Fibroblast of lung (primary cell): Measurements from ENCODE around the gene DDX54. TPM values are rescaled to one million over a fixed set of nuclear protein-coding genes. Genes with fewer than 3 reads are reported as not detected.
A peak's percentile ranks its signal among the peaks of the same experiment; 100 is the strongest.

ENCODE experiments used
- DNase-seq, 2 donors: peaks; one replicate each; pipeline versions ENCODE4 v3.0.0 to v3.0.0-alpha.2; 2010; ENCODE audit warnings: low read depth in 2 of 2
- H2AFZ ChIP-seq: 2 replicates; pipeline ENCODE4 v1.5.1; 2012; ENCODE audit warnings: low read length, control low read depth, inconsistent platforms
- H3K27ac ChIP-seq: 2 replicates; pipeline ENCODE4 v1.5.1; 2011; ENCODE audit warnings: low read length, control low read depth; ENCODE audit not compliant: insufficient read depth
- H3K27me3 ChIP-seq: 2 replicates; pipeline ENCODE4 v1.5.1; 2011; ENCODE audit warnings: mild to moderate bottlenecking, low read length; ENCODE audit not compliant: control insufficient read depth, insufficient read depth
- H3K36me3 ChIP-seq: 2 replicates; pipeline ENCODE4 v1.5.1; 2011; ENCODE audit warnings: low read length; ENCODE audit not compliant: control insufficient read depth, insufficient read depth
- H3K4me1 ChIP-seq: 2 replicates; pipeline ENCODE4 v1.5.1; 2011; ENCODE audit warnings: low read length; ENCODE audit not compliant: control insufficient read depth, insufficient read depth; ENCODE audit errors: extremely low read depth
- H3K4me2 ChIP-seq: 2 replicates; pipeline ENCODE4 v1.5.1; 2011; ENCODE audit warnings: low read length, control low read depth; ENCODE audit not compliant: insufficient read depth; ENCODE audit errors: extremely low read depth
- H3K4me3 ChIP-seq, 4 experiments: fragments of 200-600 bp in 1 of 4; sonication (generic) in 1 of 4; replicated peaks in 1 of 4; 2 replicates each; pipeline ENCODE4 v1.5.1; 2011 to 2016; ENCODE audit warnings: low read length in 4 of 4, low read depth in 3 of 4, mild to moderate bottlenecking in 3 of 4, control low read depth in 2 of 4, inconsistent platforms in 1 of 4, mixed read lengths in 1 of 4; ENCODE audit not compliant: insufficient read depth in 1 of 4; ENCODE audit errors: control extremely low read depth in 1 of 4
- H3K79me2 ChIP-seq: 2 replicates; pipeline ENCODE4 v1.5.1; 2012; ENCODE audit warnings: mild to moderate bottlenecking, low read length, inconsistent platforms; ENCODE audit not compliant: control insufficient read depth, insufficient read depth
- H3K9ac ChIP-seq: 2 replicates; pipeline ENCODE4 v1.5.1; 2011; ENCODE audit warnings: mild to moderate bottlenecking, low read length, control low read depth; ENCODE audit not compliant: insufficient read depth
- H3K9me3 ChIP-seq: 2 replicates; pipeline ENCODE4 v1.5.1; 2012; ENCODE audit warnings: low read depth, low read length; ENCODE audit not compliant: control insufficient read depth, insufficient read depth
- H4K20me1 ChIP-seq: 2 replicates; pipeline ENCODE4 v1.5.1; 2011; ENCODE audit warnings: low read length; ENCODE audit not compliant: control insufficient read depth, insufficient read depth; ENCODE audit errors: extremely low read depth
- CTCF ChIP-seq, 2 donors: IDR thresholded peaks in 1 of 2; conservative IDR thresholded peaks in 1 of 2; 1 replicate in 1 of 2; 2 replicates in 1 of 2; pipeline ENCODE4 v1.5.1; 2011 to 2012; ENCODE audit warnings: low read length in 2 of 2, control low read depth in 1 of 2, inconsistent platforms in 1 of 2, low read depth in 1 of 2, mild to moderate bottlenecking in 1 of 2
- EZH2 ChIP-seq: IDR thresholded peaks from 2 replicates; pipeline ENCODE4 v1.5.1; 2012; ENCODE audit warnings: low read length, control low read depth, mild to moderate bottlenecking; ENCODE audit errors: missing control alignments
- polyA plus RNA-seq, 2 donors: library from polyadenylated mRNA; depleted of rRNA in 1 of 2; stranded (reverse) in 1 of 2; unstranded in 1 of 2; fragments of >200 nt; gene quantifications; 2 replicates each; pipeline ENCODE4 v1.2.1, GENCODE V29; 2011 to 2012; ENCODE audit warnings: missing spikeins in 1 of 2
- total RNA-seq: library from RNA; depleted of rRNA; stranded (reverse); fragments of >200 nt; gene quantifications from 2 replicates; pipeline ENCODE4 v1.2.1, GENCODE V29; 2014

Gene DDX54
- total and polyA plus RNA-seq, 2 donors (not counting 1 experiment from before 2014, with no cell fraction given): 20.5 to 23.6 TPM

- H3K4me2 ChIP-seq: peak overlapping the region; percentile 90
- peak overlapping the region; percentile 98 for H3K27ac ChIP-seq
- H3K4me1 ChIP-seq: peaks cover 10% of the 10 kb centered on the region
- no peaks in the 10 kb centered on the region for H3K27me3 ChIP-seq
- H3K9me3 ChIP-seq: no peaks in the 10 kb centered on the region
- H3K79me2 ChIP-seq: peaks cover 30% of the 10 kb centered on the region
- DNase-seq: peak; percentile 33 to 37
- peak overlapping the region; percentile 100 for H3K9ac ChIP-seq
- peaks cover 2% of the 10 kb centered on the region for H3K36me3 ChIP-seq
- no peaks in the 10 kb centered on the region for H4K20me1 ChIP-seq
- H2AFZ ChIP-seq: peak overlapping the region; percentile 78
- TF ChIP-seq EZH2 (no peak), CTCF (conservative IDR thresholded peaks at IDR 0.05 in 1 of 2, IDR thresholded peaks at IDR 0.05 in 1 of 2; ENCODE audit: low read depth in 1 of 2, low read length in 2 of 2) (no peak)
- H3K4me3 ChIP-seq: peak overlapping the region; percentile 90 to 100 (median 94)
Measured at GRCh38 chr12:113186033-113186365, 721 bp upstream of the DDX54 start.

GRCh38 chr12:113184900-113185179, 438 bp downstream of the DDX54 start:
- TF ChIP-seq EZH2 (no peak), CTCF (conservative IDR thresholded peaks at IDR 0.05 in 1 of 2, IDR thresholded peaks at IDR 0.05 in 1 of 2; ENCODE audit: low read depth in 1 of 2, low read length in 2 of 2) (no peak)
- H3K36me3 ChIP-seq: peaks cover 2% of the 10 kb centered on the region
- H4K20me1 ChIP-seq: no peaks in the 10 kb centered on the region
- H3K79me2 ChIP-seq: peaks cover 34% of the 10 kb centered on the region
- H3K27ac ChIP-seq: peak overlapping the region; percentile 98
- DNase-seq: peak; percentile 88 to 89
- H3K9me3 ChIP-seq: no peaks in the 10 kb centered on the region
- H3K9ac ChIP-seq: peak overlapping the region; percentile 100
- peak overlapping the region; percentile 87 for H2AFZ ChIP-seq
- no peaks in the 10 kb centered on the region for H3K27me3 ChIP-seq
- H3K4me2 ChIP-seq: peak overlapping the region; percentile 90
- peaks cover 8% of the 10 kb centered on the region for H3K4me1 ChIP-seq
- peak overlapping the region; percentile 90 to 100 (median 94) for H3K4me3 ChIP-seq

- TF ChIP-seq CTCF (conservative IDR thresholded peaks at IDR 0.05 in 1 of 2, IDR thresholded peaks at IDR 0.05 in 1 of 2; ENCODE audit: low read depth in 1 of 2, low read length in 2 of 2) (no peak), EZH2 (no peak)
- no peak for DNase-seq
- H3K27ac ChIP-seq: peak overlapping the region; percentile 98
- H3K4me1 ChIP-seq: peaks cover 8% of the 10 kb centered on the region
- peaks cover 34% of the 10 kb centered on the region for H3K79me2 ChIP-seq
- peak overlapping the region; percentile 90 for H3K4me2 ChIP-seq
- peak overlapping the region; percentile 87 for H2AFZ ChIP-seq
- H3K9ac ChIP-seq: peak overlapping the region; percentile 100
- H3K27me3 ChIP-seq: no peaks in the 10 kb centered on the region
- H4K20me1 ChIP-seq: no peaks in the 10 kb centered on the region
- no peaks in the 10 kb centered on the region for H3K9me3 ChIP-seq
- H3K36me3 ChIP-seq: peaks cover 5% of the 10 kb centered on the region
- peak overlapping the region; percentile 90 to 100 (median 94) for H3K4me3 ChIP-seq
Measured at GRCh38 chr12:113184098-113184899, 979 bp downstream of the DDX54 start.
